Measurements from ENCODE around the gene ARHGAP6. TPM values are rescaled to one million over a fixed set of nuclear protein-coding genes. Genes with fewer than 3 reads are reported as not detected.

The ARHGAP6 gene
- total and polyA plus RNA-seq, 9 of the 15 experiments (the other 6 are each of a cell fraction or from before 2014, with no cell fraction given) = 12.5 to 63.6 (median 41.8) TPM

- TF ChIP-seq RFX7 (CRISPR knock-in tag; IDR thresholded peaks at IDR 0.05) (no peak), ZNF217 (CRISPR knock-in tag; IDR thresholded peaks at IDR 0.05) (no peak), CBX2 (IDR thresholded peaks at IDR 0.05; ENCODE audit: insufficient read depth, low read length, poor library complexity, severe bottlenecking) (no peak), ZNF274 (IDR thresholded peaks at IDR 0.05; ENCODE audit: borderline replicate concordance, low read depth, low read length) (no peak), TBL1XR1 (IDR thresholded peaks at IDR 0.05; ENCODE audit: low read length in 2 of 2) (peak in 1 of 2 experiments; percentile 47; a peak in 1 of 4 replicates), KDM2B (CRISPR knock-in tag; IDR thresholded peaks at IDR 0.05) (no peak), CEBPG (CRISPR knock-in tag; IDR thresholded peaks at IDR 0.05) (peak; percentile 95), CEBPG (tag; conservative IDR thresholded peaks at IDR 0.05 in 1 of 2, IDR thresholded peaks at IDR 0.05 in 1 of 2) (peak in 1 of 2 experiments; percentile 97; a peak in 2 of 4 replicates), HNRNPL (IDR thresholded peaks at IDR 0.05; ENCODE audit: low read depth, low read length) (no peak), VEZF1 (CRISPR knock-in tag; IDR thresholded peaks at IDR 0.05) (no peak), GTF3C2 (IDR thresholded peaks at IDR 0.05; ENCODE audit: borderline replicate concordance, extremely low read depth, insufficient read length) (no peak), PATZ1 (CRISPR knock-in tag; IDR thresholded peaks at IDR 0.05; ENCODE audit: borderline replicate concordance) (no peak), SREBF1 (IDR thresholded peaks at IDR 0.05; ENCODE audit: borderline replicate concordance, low read depth, low read length) (no peak), ZFP30 (CRISPR knock-in tag; IDR thresholded peaks at IDR 0.05; ENCODE audit: borderline replicate concordance) (no peak), HCFC1 (IDR thresholded peaks at IDR 0.05; ENCODE audit: low read depth, low read length) (no peak), DDX20 (tag; IDR thresholded peaks at IDR 0.05; ENCODE audit: low read depth) (no peak), SAFB (IDR thresholded peaks at IDR 0.05; ENCODE audit: borderline replicate concordance, low read depth, low read length) (no peak), NCOA4 (IDR thresholded peaks at IDR 0.05; ENCODE audit: partially characterized antibody) (no peak), HDAC3 (IDR thresholded peaks at IDR 0.05; ENCODE audit: borderline replicate concordance, partially characterized antibody) (peak; percentile 66), CTBP1 (IDR thresholded peaks at IDR 0.05; ENCODE audit: borderline replicate concordance) (peak; percentile 61; the same call in 1 of the 2 replicates), TARDBP (IDR thresholded peaks at IDR 0.05) (no peak), MXD1 (CRISPR knock-in tag; IDR thresholded peaks at IDR 0.05; ENCODE audit: borderline replicate concordance, poor library complexity, severe bottlenecking) (no peak), CC2D1A (IDR thresholded peaks at IDR 0.05) (no peak)
These were observed 77.6 kb downstream of the ARHGAP6 start (continued) for GRCh38 chrX:11588097-11588496.
